ENCODE results near the gene MARCHF3. TPM values are rescaled to one million over a fixed set of nuclear protein-coding genes. Genes with fewer than 3 reads are reported as not detected.
"Not testable (repeated sequence)": the region's sequence is repeated elsewhere in the genome, so short reads cannot be mapped to it uniquely, and the experiment has no call there.

Gene MARCHF3
- total RNA-seq, 2 experiments from 2014 or later: 11.8 TPM

DNA sequence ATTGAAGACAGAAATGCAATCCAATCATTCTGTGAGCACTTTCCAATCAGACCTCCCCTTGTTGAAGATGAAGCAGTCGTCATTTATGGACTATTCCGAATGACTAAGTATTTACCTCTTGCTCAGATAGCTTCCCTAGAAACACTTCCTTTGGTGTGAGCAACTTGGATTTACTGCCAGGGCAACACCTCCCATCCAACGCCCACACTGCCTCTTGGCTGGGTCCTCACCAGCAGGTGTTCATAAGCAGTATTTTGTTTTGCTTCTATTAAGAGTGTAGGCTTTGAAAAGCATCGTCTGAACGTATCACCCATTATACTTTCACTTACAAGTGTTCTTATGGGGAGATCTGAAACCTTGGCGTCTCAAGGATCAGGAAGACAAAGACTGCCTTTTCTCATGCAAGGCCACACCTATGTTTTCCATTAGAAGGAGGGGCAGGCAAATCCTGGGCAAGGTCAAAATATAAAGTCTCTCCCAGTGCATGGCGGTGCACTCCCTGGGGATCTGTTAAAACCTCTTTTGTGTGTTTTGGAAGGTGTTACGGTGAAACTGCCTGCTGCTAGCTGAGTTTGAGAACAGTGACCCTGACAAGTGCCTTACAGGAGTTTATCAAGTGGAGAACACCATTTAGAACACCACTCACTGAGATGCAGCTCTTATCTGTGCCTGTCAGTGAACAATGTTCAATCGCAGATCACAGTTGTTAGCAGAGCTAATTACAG, 10.6 kb upstream of the MARCHF3 start:
- Mint-ChIP-seq H3K27ac (no peak overlapping the region), H3K4me1 (ENCODE audit: low read depth) (no peaks in the 10 kb centered on the region), H3K4me3 (no peak overlapping the region), H3K27me3 (ENCODE audit: low read depth) (peaks cover 2% of the 10 kb centered on the region), H3K36me3 (ENCODE audit: low read depth) (peaks cover 2% of the 10 kb centered on the region), H3K9me3 (no peaks in the 10 kb centered on the region)
- CTCF ChIA-PET: interaction anchor here (0.6 kb wide), 1 partner anchor 283 kb away, joined by 6 read pairs; no protein-coding TSS in a partner anchor
- no peak for DNase-seq
- intact Hi-C loops (cut with micrococcal nuclease): no loop called here

DNA sequence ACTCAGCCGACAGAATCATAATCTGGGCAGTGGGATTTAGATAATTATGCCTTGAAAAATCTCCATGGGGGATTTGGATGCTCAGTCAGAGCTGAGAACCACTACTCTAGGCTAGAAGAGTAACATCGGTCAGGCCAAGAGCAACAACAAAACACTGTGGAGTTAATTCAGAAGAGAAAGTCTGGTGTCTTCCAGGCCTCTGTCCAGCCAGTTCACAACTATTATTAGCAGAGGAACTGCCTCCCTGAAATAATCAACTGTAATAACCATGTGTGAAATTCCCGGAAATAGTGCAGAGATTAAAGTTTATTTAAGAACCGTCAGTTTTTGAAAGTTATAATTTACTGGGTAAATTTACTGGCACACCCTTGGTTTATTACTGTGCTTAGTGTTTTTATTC, 8.2 kb upstream of the MARCHF3 start:
- Mint-ChIP-seq H3K4me3 (no peak overlapping the region), H3K27me3 (ENCODE audit: low read depth) (peaks cover 2% of the 10 kb centered on the region), H3K36me3 (ENCODE audit: low read depth) (peaks cover 2% of the 10 kb centered on the region), H3K4me1 (ENCODE audit: low read depth) (no peaks in the 10 kb centered on the region), H3K27ac (no peak overlapping the region), H3K9me3 (no peaks in the 10 kb centered on the region)
- DNase-seq: no peak
- intact Hi-C loops (cut with micrococcal nuclease): no loop called here
- CTCF ChIA-PET: no interaction called here

GRCh38 chr5:127031863-127032232, 1.5 kb upstream of the MARCHF3 start:
- intact Hi-C loops (cut with micrococcal nuclease): loop anchor here (2.0 to 5.0 kb wide), 2 partner anchors 585 to 1051 kb away; partner anchors contain the start of gene SLC12A2
- Mint-ChIP-seq H3K4me1 (ENCODE audit: low read depth) (peaks cover 24% of the 10 kb centered on the region), H3K27me3 (ENCODE audit: low read depth) (peaks cover 2% of the 10 kb centered on the region), H3K27ac (no peak overlapping the region), H3K9me3 (no peaks in the 10 kb centered on the region), H3K36me3 (ENCODE audit: low read depth) (no peaks in the 10 kb centered on the region), H3K4me3 (peak overlapping the region; percentile 93)
- DNase-seq: no peak
- CTCF ChIA-PET: interaction anchor here (0.7 to 1.1 kb wide), 3 partner anchors 26 to 462 kb away, joined by 3 to 4 read pairs (median 4); no protein-coding TSS in a partner anchor

DNA sequence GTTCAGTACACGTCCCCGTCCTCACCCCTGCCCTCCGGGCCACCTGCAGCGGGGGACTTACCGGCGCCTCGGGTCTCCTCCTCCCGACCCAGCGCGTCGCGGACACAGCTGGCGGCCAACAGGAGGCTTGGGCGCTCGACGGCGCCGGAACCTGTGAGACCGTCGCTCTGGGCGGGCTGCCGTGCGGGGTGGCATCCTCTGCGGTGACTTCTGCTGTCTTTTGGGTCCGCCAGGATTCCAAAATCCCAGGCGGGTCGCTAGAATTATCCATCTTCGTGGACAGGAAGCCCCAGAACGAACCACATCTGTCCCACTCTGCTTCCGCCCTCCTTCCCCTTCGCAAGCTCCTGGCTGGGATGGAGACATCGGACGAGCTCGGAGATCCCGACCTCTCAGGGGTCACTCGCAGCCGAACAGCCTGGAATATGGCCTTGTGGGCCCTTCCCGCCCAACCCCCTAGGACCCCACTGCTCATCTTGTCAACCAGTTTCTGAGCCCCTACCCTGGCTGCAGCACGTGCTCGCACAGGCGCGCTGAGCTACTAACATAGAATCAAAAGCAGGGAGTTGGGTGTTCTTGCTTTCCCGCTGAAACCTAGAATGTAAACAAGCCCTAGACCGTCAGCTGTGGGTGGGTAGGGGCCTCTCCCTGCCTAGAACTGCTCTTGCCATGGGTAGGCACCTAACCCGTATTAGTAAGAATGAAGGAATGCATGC, 947 bp upstream of the MARCHF3 start:
- DNase-seq: peak; percentile 40
- Mint-ChIP-seq H3K9me3 (no peaks in the 10 kb centered on the region), H3K27ac (no peak overlapping the region), H3K27me3 (ENCODE audit: low read depth) (peaks cover 2% of the 10 kb centered on the region), H3K4me1 (ENCODE audit: low read depth) (peaks cover 28% of the 10 kb centered on the region), H3K36me3 (ENCODE audit: low read depth) (no peaks in the 10 kb centered on the region), H3K4me3 (peak overlapping the region; percentile 93)
- CTCF ChIA-PET: interaction anchor here (0.5 to 1.4 kb wide), 6 partner anchors 24 to 462 kb away, joined by 3 to 4 read pairs (median 4); no protein-coding TSS in a partner anchor
- intact Hi-C loops (cut with micrococcal nuclease): loop anchor here (2.0 to 5.0 kb wide), 2 partner anchors 584 to 1051 kb away; partner anchors contain the start of gene SLC12A2

- DNase-seq: peak; percentile 78
- no peaks in the 10 kb centered on the region for H3K9me3 Mint-ChIP-seq
- H3K4me1 Mint-ChIP-seq (ENCODE audit: low read depth): peaks cover 34% of the 10 kb centered on the region
- H3K27me3 Mint-ChIP-seq (ENCODE audit: low read depth): no peaks in the 10 kb centered on the region
- peak overlapping the region; percentile 93 for H3K4me3 Mint-ChIP-seq
- CTCF ChIA-PET: interaction anchor here (0.7 kb wide), 2 partner anchors 58 to 155 kb away, joined by 3 to 4 read pairs; no protein-coding TSS in a partner anchor
- intact Hi-C loops (cut with micrococcal nuclease): loop anchor here (1.0 to 5.0 kb wide), 16 partner anchors 9 to 1053 kb away; partner anchors contain the start of genes C5orf63, PRRC1 and SLC12A2
- no peaks in the 10 kb centered on the region for H3K36me3 Mint-ChIP-seq (ENCODE audit: low read depth)
- H3K27ac Mint-ChIP-seq: peak overlapping the region; percentile 36
Observed at GRCh38 chr5:127029581-127030258, 638 bp downstream of the MARCHF3 start.

GRCh38 chr5:127028822-127029457, 1.4 kb downstream of the MARCHF3 start:
- no peaks in the 10 kb centered on the region for H3K36me3 Mint-ChIP-seq (ENCODE audit: low read depth)
- peaks cover 37% of the 10 kb centered on the region for H3K4me1 Mint-ChIP-seq (ENCODE audit: low read depth)
- H3K27me3 Mint-ChIP-seq (ENCODE audit: low read depth): no peaks in the 10 kb centered on the region
- CTCF ChIA-PET: interaction anchor here (0.6 to 0.7 kb wide), 3 partner anchors 23 to 948 kb away, joined by 3 read pairs; no protein-coding TSS in a partner anchor
- no peak for DNase-seq
- H3K27ac Mint-ChIP-seq: no peak overlapping the region
- H3K4me3 Mint-ChIP-seq: peak overlapping the region; percentile 93
- H3K9me3 Mint-ChIP-seq: no peaks in the 10 kb centered on the region
- intact Hi-C loops (cut with micrococcal nuclease): loop anchor here (1.0 to 2.0 kb wide), 2 partner anchors 9 to 176 kb away; no protein-coding TSS in a partner anchor

DNA sequence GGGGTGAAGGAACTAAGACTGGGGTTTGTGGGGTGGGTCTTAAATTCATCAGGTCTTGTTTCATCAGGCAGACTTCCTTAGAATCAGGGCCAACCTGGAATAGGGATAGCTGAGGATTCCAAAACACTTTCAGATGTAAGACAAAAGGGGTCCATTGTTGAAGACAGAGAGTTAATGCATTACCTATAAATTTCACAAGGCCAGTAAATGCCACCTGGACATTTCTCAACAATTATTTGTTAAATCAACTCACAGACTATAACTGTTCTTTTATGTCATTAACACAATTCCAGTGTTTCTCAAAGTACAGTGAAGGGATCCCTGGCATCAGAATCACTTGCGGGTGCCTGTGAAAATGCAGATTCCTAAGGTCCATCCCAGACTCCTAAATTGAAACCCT, 2.8 kb downstream of the MARCHF3 start:
- intact Hi-C loops (cut with micrococcal nuclease): no loop called here
- Mint-ChIP-seq H3K4me3 (no peak overlapping the region), H3K9me3 (no peaks in the 10 kb centered on the region), H3K36me3 (ENCODE audit: low read depth) (no peaks in the 10 kb centered on the region), H3K4me1 (ENCODE audit: low read depth) (peaks cover 40% of the 10 kb centered on the region), H3K27ac (no peak overlapping the region), H3K27me3 (ENCODE audit: low read depth) (no peaks in the 10 kb centered on the region)
- CTCF ChIA-PET: interaction anchor here (0.8 kb wide), 1 partner anchor 21 kb away, joined by 5 read pairs; no protein-coding TSS in a partner anchor
- no peak for DNase-seq

- H3K4me1 Mint-ChIP-seq (ENCODE audit: low read depth): peaks cover 34% of the 10 kb centered on the region
- DNase-seq: no peak
- no peaks in the 10 kb centered on the region for H3K27me3 Mint-ChIP-seq (ENCODE audit: low read depth)
- no peaks in the 10 kb centered on the region for H3K9me3 Mint-ChIP-seq
- CTCF ChIA-PET: interaction anchor here (0.6 to 1.2 kb wide), 3 partner anchors 57 to 253 kb away, joined by 3 to 5 read pairs (median 4); no protein-coding TSS in a partner anchor
- H3K4me3 Mint-ChIP-seq: no peak overlapping the region
- H3K27ac Mint-ChIP-seq: no peak overlapping the region
- H3K36me3 Mint-ChIP-seq (ENCODE audit: low read depth): no peaks in the 10 kb centered on the region
- intact Hi-C loops (cut with micrococcal nuclease): no loop called here
Observed at GRCh38 chr5:127026166-127026565, 4.2 kb downstream of the MARCHF3 start.

- Mint-ChIP-seq H3K4me3 (no peak overlapping the region), H3K4me1 (ENCODE audit: low read depth) (peaks cover 34% of the 10 kb centered on the region), H3K36me3 (ENCODE audit: low read depth) (no peaks in the 10 kb centered on the region), H3K27ac (no peak overlapping the region), H3K27me3 (ENCODE audit: low read depth) (no peaks in the 10 kb centered on the region), H3K9me3 (no peaks in the 10 kb centered on the region)
- CTCF ChIA-PET: interaction anchor here (1.0 to 1.2 kb wide), 2 partner anchors 42 to 56 kb away, joined by 3 read pairs; no protein-coding TSS in a partner anchor
- intact Hi-C loops (cut with micrococcal nuclease): no loop called here
- no peak for DNase-seq
Observed at GRCh38 chr5:127025467-127025866, 4.9 kb downstream of the MARCHF3 start.

GRCh38 chr5:127024821-127025220, 5.5 kb downstream of the MARCHF3 start:
- H3K4me3 Mint-ChIP-seq: no peak overlapping the region
- no peaks in the 10 kb centered on the region for H3K36me3 Mint-ChIP-seq (ENCODE audit: low read depth)
- DNase-seq: no peak
- no peak overlapping the region for H3K27ac Mint-ChIP-seq
- intact Hi-C loops (cut with micrococcal nuclease): loop anchor here (1.0 kb wide), 1 partner anchor 37 kb away; no protein-coding TSS in a partner anchor
- H3K9me3 Mint-ChIP-seq: no peaks in the 10 kb centered on the region
- peaks cover 39% of the 10 kb centered on the region for H3K4me1 Mint-ChIP-seq (ENCODE audit: low read depth)
- no peaks in the 10 kb centered on the region for H3K27me3 Mint-ChIP-seq (ENCODE audit: low read depth)
- CTCF ChIA-PET: interaction anchor here (1.0 kb wide), 1 partner anchor 42 kb away, joined by 3 read pairs; no protein-coding TSS in a partner anchor

DNA sequence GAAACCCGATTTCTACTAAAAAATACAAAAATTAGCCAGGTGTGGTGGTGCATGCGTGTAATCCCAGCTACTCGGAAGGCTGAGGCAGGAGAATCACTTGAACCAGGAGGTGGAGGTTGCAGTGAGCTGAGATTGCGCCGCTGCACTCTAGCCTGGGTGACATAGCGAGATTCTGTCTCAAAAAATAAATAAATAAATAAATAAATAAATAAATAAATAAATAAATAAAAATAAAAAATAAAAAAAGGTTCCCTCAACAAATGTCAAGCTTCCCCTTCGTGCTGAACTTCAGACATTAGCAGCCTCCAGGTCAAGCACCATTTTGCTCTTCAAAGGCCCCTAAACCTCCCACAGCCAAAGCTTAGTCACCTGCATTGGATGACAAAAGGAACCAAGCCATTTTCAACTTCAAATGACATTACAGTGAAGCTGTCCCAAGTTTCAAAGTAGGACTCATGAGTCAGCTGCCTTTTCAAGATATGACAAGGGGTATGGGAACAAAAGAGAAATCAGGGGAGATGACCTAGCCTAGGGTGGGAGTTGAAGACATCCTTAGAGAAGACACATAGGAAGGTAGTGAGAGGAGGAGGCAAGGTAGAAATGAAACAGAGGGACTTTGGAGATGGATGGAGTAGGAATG, 6.7 kb downstream of the MARCHF3 start:
- intact Hi-C loops (cut with micrococcal nuclease): loop anchor here (1.0 kb wide), 1 partner anchor 35 kb away; no protein-coding TSS in a partner anchor
- DNase-seq: peak; percentile 17
- CTCF ChIA-PET; H3K36me3 Mint-ChIP-seq (ENCODE audit: low read depth); H3K27ac Mint-ChIP-seq; H3K27me3 Mint-ChIP-seq (ENCODE audit: low read depth); H3K9me3 Mint-ChIP-seq; H3K4me3 Mint-ChIP-seq: not testable (repeated sequence)
- peaks cover 36% of the 10 kb centered on the region for H3K4me1 Mint-ChIP-seq (ENCODE audit: low read depth)
